Ovary (tissue), 3 donors: ENCODE measurements around the gene ATF3.

ENCODE experiments used
- CTCF ChIP-seq, 3 donors: fragments of 450-650 bp in 2 of 3; fragments of 200-600 bp in 1 of 3; IDR thresholded peaks; one replicate each; pipeline versions ENCODE4 v1.5.1 to v1.8.0; 2016 to 2022; ENCODE audit warnings: antibody characterized with exemption in 3 of 3, mild to moderate bottlenecking in 1 of 3
- EP300 ChIP-seq: sonication (generic); formaldehyde crosslinking; IDR thresholded peaks from one replicate; pipeline ENCODE4 v1.6.1; 2017; ENCODE audit warnings: antibody characterized with exemption
- POLR2A ChIP-seq: fragments of 450-650 bp; IDR thresholded peaks from one replicate; pipeline ENCODE4 v1.6.1; 2017; ENCODE audit warnings: antibody characterized with exemption, mild to moderate bottlenecking, moderate library complexity
- donor health status: DM: no; HTN: no; CAD: no.

- TF ChIP-seq CTCF (IDR thresholded peaks at IDR 0.05) (no peak), POLR2A (no peak), EP300 (no peak)
These were observed 1.2 kb upstream of the ATF3 start for GRCh38 chr1:212607206-212607912.
